ENCODE results near the gene MORN1. TPM values are rescaled to one million over a fixed set of nuclear protein-coding genes. Genes with fewer than 3 reads are reported as not detected.

Gene MORN1
- total and polyA plus RNA-seq, 9 of the 15 experiments (the other 6 are each of a cell fraction or from before 2014, with no cell fraction given), result 0.24 to 9.3 (median 4.2) TPM

DNA sequence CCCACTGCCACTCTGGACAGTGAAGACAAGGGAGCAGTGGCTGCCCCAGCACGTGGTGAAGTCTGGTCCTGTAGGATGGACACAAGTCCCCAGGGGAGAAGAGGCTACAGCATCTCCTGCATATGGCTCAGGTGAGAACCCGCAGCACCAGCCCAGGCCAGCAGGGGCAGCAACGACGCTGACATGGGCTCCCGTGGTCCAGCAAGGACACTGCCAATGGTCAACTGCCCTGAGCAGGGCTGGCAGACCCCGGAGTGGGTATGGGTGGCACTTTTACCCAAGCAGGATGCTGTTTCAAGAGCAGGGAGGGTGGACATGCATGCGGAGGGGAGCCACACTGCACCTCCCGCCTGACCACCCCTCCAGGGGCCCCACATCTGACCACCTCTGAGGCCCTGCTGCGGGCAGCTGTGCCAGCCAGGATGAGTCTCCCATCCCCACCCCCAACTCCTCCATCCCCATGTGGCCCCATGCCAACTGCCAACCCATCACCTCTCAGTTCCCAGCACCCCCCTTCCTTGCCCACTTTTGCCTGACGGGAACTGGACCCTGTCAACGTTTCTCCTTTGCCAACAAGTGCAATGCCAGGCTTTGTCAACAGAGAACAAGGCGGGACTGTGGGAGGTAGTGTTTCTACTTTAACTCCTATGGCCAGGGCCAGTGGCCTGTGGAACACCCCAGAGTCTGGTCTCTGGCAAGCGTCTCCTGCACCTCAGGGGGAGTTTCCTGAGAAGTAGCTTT, 8.6 kb downstream of the MORN1 start (continued):
- TF ChIP-seq GABPB1 (CRISPR knock-in tag; IDR thresholded peaks at IDR 0.05), result peak; percentile 28; the same call in 1 of the 2 replicates
- no peak for TF ChIP-seq EWSR1 (IDR thresholded peaks at IDR 0.05; ENCODE audit: borderline replicate concordance, low read depth, partially characterized antibody)
- TF ChIP-seq U2AF2 (optimal IDR thresholded peaks at IDR 0.05; ENCODE audit: low read depth, low read length), result no peak
- no peak for TF ChIP-seq ZNF347 (CRISPR knock-in tag; IDR thresholded peaks at IDR 0.05; ENCODE audit: low read depth)
- no peak for TF ChIP-seq NKRF (IDR thresholded peaks at IDR 0.05; ENCODE audit: borderline replicate concordance)
- no peak for TF ChIP-seq RBM17 (IDR thresholded peaks at IDR 0.05; ENCODE audit: borderline replicate concordance, low read depth, low read length)
- TF ChIP-seq ZBTB17 (CRISPR knock-in tag; IDR thresholded peaks at IDR 0.05), result no peak
- TF ChIP-seq, protein P1, sequence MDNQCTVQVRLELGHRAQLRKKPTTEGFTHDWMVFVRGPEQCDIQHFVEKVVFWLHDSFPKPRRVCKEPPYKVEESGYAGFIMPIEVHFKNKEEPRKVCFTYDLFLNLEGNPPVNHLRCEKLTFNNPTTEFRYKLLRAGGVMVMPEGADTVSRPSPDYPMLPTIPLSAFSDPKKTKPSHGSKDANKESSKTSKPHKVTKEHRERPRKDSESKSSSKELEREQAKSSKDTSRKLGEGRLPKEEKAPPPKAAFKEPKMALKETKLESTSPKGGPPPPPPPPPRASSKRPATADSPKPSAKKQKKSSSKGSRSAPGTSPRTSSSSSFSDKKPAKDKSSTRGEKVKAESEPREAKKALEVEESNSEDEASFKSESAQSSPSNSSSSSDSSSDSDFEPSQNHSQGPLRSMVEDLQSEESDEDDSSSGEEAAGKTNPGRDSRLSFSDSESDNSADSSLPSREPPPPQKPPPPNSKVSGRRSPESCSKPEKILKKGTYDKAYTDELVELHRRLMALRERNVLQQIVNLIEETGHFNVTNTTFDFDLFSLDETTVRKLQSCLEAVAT (IDR thresholded peaks at IDR 0.05), result no peak
- no peak for TF ChIP-seq ZNF23 (CRISPR knock-in tag; IDR thresholded peaks at IDR 0.05)
- TF ChIP-seq FOXP4 (CRISPR knock-in tag; IDR thresholded peaks at IDR 0.05; ENCODE audit: borderline replicate concordance), result no peak
- TF ChIP-seq TOE1 (IDR thresholded peaks at IDR 0.05; ENCODE audit: borderline replicate concordance), result no peak
- no peak for TF ChIP-seq TOE1 (CRISPR knock-in tag; IDR thresholded peaks at IDR 0.05; ENCODE audit: borderline replicate concordance, low read depth)
- TF ChIP-seq CTBP1 (IDR thresholded peaks at IDR 0.05; ENCODE audit: borderline replicate concordance), result peak; percentile 92
- TF ChIP-seq, protein P2, sequence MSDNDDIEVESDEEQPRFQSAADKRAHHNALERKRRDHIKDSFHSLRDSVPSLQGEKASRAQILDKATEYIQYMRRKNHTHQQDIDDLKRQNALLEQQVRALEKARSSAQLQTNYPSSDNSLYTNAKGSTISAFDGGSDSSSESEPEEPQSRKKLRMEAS (CRISPR knock-in tag; IDR thresholded peaks at IDR 0.05), result peak; percentile 25; the same call in 1 of the 2 replicates
- no peak for TF ChIP-seq POLR2A (conservative IDR thresholded peaks at IDR 0.05)
- TF ChIP-seq, protein P3, sequence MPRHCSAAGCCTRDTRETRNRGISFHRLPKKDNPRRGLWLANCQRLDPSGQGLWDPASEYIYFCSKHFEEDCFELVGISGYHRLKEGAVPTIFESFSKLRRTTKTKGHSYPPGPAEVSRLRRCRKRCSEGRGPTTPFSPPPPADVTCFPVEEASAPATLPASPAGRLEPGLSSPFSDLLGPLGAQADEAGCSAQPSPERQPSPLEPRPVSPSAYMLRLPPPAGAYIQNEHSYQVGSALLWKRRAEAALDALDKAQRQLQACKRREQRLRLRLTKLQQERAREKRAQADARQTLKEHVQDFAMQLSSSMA (CRISPR knock-in tag; IDR thresholded peaks at IDR 0.05), result no peak
- no peak for TF ChIP-seq DDX20 (tag; IDR thresholded peaks at IDR 0.05; ENCODE audit: low read depth)
- TF ChIP-seq TEAD2 (tag; IDR thresholded peaks at IDR 0.05), result no peak
- TF ChIP-seq ZNF77 (CRISPR knock-in tag; IDR thresholded peaks at IDR 0.05), result no peak
- peak; percentile 33; the same call in 1 of the 2 replicates for TF ChIP-seq NFIC (IDR thresholded peaks at IDR 0.05)
- TF ChIP-seq RBM22 (IDR thresholded peaks at IDR 0.05; ENCODE audit: low read depth, low read length, poor library complexity, severe bottlenecking), result no peak

Data from K562 (cell line).